HG03025 (cell line): ENCODE results near the gene FAM32A.

Source experiments
- ATAC-seq: cut with Tn5 transposase; IDR thresholded peaks from one replicate; pipeline ENCODE4 v1.9.1; 2021; ENCODE audit warnings: mild to moderate bottlenecking, moderate library complexity; ENCODE audit not compliant: unreplicated experiment, low FRiP score

The FAM32A gene

GRCh38 chr19:16218851-16219250 is 33.6 kb downstream of the FAM32A start:
- ATAC-seq, result no peak

DNA sequence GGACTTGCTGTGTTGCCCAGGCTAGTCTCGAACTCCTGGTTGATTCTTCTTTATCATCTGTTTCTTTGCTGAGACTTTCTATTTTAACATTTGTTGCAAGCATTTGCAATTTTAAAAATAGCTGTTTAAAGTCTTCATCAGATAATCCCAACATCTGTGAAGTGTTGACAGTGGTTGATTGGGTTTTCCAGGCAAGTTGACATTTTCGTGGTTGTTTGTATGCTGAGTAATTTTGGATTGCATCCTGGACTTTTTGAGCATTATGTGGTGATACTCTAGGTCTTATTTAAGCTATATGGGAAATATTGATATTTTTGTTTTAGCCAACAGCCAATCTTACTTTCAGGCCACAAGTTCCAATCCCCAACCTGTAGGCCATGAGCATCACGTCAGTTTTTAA is 37.6 kb downstream of the FAM32A start:
- ATAC-seq, result no peak

GRCh38 chr19:16223746-16224145 is 38.5 kb downstream of the FAM32A start:
- no peak for ATAC-seq

DNA sequence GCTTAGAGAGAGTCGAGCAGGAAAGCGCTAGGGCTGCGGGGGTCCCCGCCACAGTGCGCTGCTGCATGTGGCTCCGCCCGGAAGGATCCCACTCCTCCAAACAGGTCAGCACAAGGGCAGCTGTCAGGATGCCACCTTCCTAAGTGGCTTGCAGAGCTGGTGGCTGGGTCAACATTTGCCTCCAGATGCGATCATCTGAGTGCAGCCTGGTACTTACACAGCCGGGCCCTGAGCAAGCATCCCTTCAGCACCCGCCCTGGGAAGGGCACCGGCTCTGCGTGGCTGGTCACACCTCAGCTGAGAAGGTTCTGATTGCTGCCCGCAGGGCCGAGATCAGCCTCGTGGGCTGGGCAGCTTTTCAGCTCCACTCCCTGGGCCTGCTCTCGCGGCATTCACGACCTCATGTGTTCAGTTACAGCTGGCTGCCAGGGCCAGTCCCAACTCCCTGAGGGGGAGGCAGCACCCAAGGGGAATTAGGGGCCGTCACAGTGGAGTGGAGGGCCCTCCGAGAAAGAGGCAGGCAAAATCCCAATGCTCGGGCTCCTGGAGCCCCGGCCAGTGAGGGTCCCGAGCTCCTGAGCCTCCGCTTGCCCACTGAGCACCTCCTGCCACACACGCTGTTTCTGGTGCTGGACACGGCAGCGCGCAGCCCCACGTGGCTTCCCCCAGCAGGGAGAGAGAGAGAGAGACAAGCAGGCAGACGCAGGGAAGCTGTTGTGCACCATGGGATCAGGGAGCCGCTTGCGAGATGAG is 39.3 kb downstream of the FAM32A start:
- no peak for ATAC-seq

DNA sequence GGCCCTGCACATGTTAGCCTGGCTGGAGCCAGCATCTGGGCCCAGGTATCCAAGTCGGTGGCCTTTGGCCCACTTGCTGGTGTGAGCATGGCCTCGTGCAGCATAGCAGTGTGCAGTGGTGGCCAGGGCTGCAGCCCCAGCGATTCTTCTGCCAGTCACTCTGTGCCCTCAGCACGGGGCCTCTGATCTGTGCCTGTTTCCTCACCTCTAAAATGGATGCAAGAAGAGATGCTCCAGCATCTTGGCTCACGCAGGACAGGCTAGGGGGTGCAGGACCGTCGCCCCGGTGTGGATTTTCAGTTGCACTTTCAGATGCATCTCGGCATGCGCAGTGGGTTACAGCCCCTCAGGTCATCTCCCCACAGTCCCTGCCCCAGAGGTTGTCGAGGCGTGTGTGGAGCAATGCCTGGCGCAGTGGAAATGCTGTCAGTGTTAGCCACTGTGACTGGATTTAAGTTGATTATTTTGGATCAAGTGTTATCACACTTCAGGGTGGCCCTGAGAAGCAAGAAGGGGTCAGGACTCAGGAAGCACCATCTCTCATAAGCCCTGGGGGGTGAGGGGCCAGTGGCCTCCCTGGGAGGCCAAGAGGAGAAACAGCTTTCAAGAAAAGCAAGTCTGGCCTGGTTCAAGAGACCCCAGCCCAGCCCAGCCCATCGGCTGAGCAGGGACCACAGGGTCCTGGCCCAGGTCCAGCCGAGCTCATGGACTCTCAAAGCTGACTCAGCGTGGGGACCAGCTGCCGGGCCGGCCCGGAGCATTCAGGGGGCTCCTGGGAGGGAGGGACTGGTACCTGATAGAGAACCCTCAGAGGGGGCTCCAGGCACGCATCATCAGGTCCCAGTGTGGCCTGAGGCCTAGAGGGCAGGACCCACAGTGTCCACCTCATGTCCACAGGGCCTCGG is 40.3 kb downstream of the FAM32A start:
- no peak for ATAC-seq

GRCh38 chr19:16226184-16226591 is 41.0 kb downstream of the FAM32A start:
- ATAC-seq, result no peak

DNA sequence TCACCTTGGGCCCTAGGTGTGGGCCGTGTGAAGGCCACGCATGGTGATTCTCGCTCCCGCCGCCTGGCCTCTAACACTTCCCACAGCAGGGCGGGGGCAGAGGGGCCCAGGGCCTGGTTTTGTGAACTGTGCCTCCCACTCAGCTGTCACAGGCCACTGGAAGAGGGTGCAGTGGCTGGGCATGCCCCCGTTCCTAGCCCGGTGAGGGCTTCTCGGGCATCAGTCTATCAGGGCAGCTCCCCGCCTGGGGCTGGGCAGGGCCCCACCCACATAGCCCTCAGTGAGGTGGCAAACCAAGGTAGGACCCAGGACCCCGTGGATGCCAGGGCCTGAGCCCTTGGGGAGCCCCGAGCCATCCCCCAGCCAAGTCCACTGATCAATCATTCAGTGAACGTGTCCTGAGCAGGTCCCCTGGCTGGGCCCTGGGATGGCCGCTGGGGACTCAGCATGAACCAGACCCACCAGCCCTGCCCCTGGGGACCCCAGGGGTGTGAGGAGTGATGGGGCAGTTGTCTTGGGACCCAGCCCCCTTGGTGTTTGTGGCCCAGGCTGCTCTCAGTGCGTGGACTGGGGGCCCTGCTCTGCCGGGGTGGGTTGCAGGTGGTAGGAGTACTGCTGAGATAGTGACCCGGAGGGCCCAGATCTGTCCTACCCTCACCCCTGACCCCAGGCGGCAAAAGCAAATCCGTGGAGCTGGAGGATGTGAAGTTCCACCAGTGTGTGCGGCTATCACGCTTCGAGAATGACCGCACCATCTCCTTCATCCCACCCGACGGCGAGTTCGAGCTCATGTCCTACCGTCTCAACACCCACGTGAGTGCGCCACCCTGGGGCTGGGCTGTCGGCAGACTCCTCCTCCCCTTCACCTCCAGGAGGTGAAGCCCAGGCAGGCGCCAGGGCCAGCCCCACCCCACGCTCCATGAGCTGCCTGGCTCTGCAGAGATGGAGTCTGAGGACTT is 41.9 kb downstream of the FAM32A start:
- no peak for ATAC-seq

DNA sequence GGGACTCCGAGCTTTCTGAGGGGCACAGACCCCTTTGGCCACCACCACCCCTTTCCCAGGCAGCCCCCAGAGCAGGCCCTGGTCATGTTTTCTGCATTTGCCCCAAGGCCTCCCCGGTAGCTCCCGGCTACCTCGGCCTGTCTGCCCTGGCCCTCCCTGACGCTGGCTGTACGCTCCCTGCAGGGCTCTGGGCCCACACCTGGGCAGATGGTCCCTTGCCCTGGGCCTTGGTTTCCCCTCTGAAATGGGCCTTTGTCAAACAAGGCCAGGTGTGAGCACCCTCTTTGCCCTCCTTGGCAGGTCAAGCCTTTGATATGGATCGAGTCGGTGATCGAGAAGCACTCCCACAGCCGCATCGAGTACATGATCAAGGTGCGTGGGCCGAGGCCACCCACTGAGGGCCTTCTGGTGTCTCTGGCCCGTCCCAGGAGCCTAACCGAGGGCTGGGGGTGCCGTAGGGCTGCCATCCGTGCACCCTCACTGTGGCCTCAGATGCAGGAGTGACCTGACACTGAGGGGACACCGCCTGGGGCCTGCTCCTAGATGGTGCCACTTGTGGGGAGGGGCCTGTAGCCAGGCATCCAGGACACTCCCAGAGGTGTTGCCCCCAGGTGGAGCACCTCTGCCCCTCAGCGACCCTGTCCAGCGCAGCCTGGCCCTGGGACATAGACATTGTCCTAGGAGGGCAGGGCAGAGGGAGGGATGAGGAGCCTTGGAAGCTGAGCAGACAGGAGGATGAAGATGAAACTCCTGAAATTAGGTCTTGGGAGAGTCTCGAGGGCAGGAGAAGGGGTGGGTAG is 42.8 kb downstream of the FAM32A start:
- ATAC-seq, result no peak

DNA sequence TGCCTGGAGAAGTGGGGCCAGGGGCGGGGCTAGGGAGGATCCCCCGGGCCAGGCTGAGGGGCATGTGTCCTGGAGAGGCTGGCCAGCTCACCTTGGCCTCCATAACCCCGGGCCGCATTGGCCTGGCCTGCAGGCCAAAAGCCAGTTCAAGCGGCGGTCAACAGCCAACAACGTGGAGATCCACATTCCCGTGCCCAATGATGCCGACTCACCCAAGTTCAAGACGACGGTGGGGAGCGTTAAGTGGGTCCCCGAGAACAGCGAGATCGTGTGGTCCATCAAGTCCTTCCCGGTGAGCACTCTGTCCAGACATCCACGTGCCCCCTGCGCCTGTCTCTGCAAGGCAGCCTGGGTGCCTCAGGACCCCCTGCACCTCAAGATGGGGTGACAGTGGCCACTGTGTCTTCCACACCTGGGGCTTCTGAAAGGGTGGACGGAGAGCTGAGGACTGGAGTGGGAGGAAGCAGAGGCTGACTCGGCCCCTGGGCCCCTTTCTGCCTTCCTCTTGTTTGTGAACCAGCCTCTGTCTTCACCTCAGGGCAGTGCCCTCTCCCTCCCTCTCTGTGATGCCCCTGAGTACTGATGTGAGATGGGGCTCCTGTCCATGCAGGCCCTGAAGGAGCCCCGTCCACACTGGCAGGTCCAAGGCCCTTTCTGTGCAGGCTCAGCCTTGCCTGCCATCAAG is 43.6 kb downstream of the FAM32A start:
- no peak for ATAC-seq

- no peak for ATAC-seq
These were observed 44.1 kb downstream of the FAM32A start for GRCh38 chr19:16229322-16229641.

DNA sequence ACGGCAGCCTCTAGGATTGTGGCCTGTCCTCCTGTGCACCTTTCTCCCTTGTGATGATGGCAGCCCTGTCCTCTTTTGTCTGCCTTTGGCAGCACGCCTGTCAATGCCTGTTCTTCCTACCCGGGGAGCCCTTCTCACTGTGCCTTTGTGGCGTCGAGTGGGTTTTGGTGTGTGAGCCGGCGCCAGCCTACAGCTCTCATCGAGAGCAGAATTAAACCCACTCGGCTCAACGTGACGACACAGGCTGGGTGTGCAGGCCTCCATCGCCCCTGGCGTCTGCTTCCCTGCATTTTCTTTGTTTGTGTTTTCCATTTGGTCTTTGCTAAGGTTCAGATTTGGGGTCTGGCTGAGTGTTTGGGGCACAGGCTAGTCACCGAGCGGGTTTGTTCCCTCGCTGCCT is 46.9 kb downstream of the FAM32A start:
- no peak for ATAC-seq

DNA sequence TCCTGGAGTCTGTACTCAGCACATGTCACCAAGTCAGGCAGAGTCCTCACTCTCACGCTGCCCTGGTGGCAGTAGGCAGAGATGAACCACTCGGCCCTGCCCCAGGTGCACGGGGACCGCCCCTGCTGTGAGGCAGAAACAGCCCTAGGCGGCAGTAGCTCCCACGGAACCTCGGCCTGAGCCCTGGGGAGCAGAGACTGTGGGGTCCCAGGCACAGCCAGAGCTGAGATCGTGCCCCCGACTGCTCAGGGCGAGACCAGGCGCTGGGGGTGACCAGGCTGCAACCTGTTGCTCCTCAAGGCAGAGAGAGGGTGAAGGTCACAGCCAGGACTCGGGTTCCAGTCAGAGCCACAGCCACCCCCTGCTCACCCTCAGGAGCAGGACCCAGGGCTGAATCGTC is 47.4 kb downstream of the FAM32A start:
- ATAC-seq, result no peak

DNA sequence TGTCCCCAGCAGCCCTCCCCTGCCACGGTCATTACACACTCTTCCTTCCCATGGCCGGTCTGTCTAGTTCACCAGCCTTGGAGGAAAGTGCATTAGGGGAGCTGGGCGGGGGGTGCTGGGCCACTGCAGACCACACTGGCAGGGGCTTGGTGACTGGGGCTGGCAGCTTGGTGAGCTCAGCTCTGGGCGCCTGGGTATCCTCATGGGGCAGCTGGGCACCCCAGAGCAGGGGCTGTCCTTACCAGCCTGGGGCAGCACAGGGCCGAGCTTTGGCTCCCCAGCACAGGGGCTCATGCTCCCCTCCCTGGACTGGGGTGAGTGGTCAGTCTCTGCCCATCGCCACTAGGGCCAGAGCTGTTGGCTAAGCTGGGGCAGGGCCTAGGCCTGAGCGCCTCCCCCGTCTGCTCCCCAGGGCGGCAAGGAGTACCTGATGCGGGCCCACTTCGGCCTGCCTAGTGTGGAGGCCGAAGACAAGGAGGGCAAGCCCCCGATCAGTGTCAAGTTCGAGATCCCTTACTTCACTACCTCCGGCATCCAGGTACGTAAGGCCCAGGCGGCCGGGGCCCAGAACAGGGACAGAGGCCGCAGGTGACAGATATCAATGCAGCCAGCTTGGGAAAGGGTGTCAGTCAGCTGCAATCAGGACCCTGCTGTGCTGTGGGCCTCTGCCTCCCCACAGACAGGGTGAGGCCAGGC is 48.0 kb downstream of the FAM32A start:
- no peak for ATAC-seq

DNA sequence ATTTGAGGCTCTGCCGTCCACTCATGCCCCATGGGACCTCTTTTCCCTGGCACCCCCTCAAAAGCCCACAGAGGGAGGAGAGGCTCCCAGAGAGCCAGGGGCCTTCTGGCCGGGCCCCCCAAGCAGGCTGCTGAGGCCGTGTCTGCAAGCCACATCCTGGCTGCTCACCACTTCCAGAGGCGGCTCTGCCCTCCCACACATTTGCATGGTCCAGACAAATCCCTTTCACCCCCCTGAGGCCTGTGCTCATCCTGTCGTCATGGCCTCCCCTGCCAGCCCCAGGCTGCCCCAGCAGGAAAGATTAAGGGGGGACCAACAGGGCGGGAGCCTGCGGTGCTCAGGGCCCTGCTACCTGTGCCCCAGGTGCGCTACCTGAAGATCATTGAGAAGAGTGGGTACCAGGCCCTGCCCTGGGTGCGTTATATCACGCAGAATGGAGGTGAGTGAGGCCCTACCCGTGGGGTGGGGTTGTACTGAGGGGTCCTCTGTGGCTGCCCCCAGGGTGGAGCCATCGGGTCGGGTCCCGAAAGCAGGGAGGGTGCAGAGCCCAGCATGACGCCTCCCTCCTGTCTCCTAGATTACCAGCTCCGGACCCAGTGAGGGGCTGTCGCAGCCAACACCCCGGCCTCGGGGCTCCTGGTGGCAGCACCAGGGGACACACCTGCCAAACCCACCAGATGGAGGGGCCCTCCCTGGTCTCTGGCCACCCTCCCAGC is 48.8 kb downstream of the FAM32A start:
- ATAC-seq, result no peak

- ATAC-seq, result no peak
These were observed 49.6 kb downstream of the FAM32A start for GRCh38 chr19:16234552-16235445.

DNA sequence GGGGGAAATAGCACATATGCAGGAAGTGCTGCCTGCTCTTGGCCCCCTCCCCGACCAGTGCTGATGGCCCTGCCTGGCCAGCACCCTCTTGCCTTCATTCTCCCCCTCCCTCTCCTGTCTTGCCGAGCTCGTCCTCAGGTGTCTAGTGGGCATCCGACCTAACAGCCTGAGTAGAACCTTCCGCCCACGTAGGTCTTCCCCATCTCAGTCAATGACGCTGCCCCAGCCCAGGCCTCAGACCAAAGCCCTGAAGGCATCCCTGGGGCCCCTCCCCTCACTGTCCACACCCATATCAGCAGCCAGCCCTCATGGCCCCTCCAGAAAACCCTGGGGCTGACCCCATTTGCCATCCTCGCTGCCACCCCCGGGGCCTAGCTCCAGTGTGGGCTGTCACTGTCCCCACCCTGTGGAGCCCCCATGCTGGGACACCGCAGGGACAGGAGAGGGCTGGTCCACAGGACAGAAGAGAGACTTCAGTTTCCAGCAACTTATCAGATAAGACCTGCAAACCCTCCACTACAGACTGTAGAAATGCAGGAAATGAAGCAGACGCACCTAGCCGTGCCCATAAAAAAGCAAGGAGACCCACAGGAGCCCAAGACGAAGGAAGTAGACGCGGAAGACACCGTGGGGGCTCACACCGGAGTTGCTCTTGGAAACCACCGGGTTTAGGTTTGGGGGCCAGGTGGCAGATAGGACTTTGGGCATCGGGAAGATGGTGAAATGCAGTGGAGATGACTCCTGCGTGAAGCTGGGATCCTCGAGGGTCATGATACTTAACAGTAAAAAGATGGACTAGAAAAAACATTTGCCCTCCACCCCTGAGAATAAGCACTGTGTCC is 50.8 kb downstream of the FAM32A start:
- ATAC-seq, result no peak
